Fibroblast of lung (primary cell): ENCODE data around the gene FRMD4A.

Experiments used
- EZH2 ChIP-seq: IDR thresholded peaks from 2 replicates; pipeline ENCODE4 v1.5.1; 2012; ENCODE audit warnings: low read length, control low read depth, mild to moderate bottlenecking; ENCODE audit errors: missing control alignments
- TF ChIP-seq, protein P1 (sequence below), 2 donors: IDR thresholded peaks in 1 of 2; conservative IDR thresholded peaks in 1 of 2; 1 replicate in 1 of 2; 2 replicates in 1 of 2; pipeline ENCODE4 v1.5.1; 2011 to 2012; ENCODE audit warnings: low read length in 2 of 2, control low read depth in 1 of 2, inconsistent platforms in 1 of 2, low read depth in 1 of 2, mild to moderate bottlenecking in 1 of 2

DNA sequence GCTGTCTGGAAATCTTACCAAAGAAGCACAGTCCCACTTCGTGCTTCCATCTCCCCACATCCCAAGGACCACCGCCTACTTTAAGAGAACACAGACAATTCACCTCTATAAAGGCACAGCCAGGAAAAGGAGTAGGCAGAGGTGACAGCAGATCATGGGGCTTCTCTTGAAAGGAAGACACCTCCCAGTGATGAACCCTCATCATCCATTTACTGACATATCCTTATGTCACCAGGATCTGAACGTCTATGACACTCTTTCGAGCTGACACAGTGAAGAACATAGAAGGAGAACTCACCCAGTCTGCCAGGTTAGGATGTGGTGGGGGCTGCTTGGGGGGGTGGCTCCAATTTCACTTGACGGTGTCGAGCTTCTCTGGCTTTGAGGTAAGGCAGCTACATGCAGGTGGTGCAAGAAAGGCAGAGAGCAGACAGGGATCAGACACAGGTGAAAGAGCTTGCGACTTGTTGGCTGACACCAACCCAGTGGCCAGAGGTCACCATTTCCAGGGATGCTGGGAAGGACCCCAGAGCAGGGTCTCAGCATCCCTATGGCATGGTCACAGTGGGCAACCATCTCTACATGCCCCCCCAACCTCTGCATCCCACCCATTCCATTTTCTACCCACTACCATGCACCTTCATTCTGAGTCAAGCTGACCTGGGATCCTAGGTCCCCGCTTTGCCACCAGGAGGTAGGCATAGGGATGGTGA is 676.5 kb downstream of the FRMD4A start:
- TF ChIP-seq, protein P1, sequence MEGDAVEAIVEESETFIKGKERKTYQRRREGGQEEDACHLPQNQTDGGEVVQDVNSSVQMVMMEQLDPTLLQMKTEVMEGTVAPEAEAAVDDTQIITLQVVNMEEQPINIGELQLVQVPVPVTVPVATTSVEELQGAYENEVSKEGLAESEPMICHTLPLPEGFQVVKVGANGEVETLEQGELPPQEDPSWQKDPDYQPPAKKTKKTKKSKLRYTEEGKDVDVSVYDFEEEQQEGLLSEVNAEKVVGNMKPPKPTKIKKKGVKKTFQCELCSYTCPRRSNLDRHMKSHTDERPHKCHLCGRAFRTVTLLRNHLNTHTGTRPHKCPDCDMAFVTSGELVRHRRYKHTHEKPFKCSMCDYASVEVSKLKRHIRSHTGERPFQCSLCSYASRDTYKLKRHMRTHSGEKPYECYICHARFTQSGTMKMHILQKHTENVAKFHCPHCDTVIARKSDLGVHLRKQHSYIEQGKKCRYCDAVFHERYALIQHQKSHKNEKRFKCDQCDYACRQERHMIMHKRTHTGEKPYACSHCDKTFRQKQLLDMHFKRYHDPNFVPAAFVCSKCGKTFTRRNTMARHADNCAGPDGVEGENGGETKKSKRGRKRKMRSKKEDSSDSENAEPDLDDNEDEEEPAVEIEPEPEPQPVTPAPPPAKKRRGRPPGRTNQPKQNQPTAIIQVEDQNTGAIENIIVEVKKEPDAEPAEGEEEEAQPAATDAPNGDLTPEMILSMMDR (conservative IDR thresholded peaks at IDR 0.05 in 1 of 2, IDR thresholded peaks at IDR 0.05 in 1 of 2; ENCODE audit: low read depth in 1 of 2, low read length in 2 of 2) = no peak
- no peak for TF ChIP-seq EZH2
